Skeletal muscle satellite cell (primary cell): ENCODE data around the gene NAMPT. TPM values are rescaled to one million over a fixed set of nuclear protein-coding genes. Genes with fewer than 3 reads are reported as not detected.

Experiments used
- H3K27me3 ChIP-seq: 2 replicates; pipeline ENCODE4 v1.7.0; 2013; ENCODE audit warnings: low read length; ENCODE audit not compliant: control insufficient read depth, insufficient read depth
- H3K36me3 ChIP-seq: 2 replicates; pipeline ENCODE4 v1.7.0; 2013; ENCODE audit warnings: mild to moderate bottlenecking, control low read depth, low read length; ENCODE audit not compliant: insufficient read depth
- H3K4me1 ChIP-seq: 2 replicates; pipeline ENCODE4 v1.7.0; 2013; ENCODE audit warnings: low read length; ENCODE audit not compliant: control insufficient read depth, insufficient read depth
- H3K4me2 ChIP-seq: 2 replicates; pipeline ENCODE4 v1.7.0; 2013; ENCODE audit warnings: mild to moderate bottlenecking, low read length
- H3K4me3 ChIP-seq: 2 replicates; pipeline ENCODE4 v1.7.0; 2013; ENCODE audit warnings: low read length
- H3K9ac ChIP-seq: 2 replicates; pipeline ENCODE4 v1.7.0; 2013; ENCODE audit warnings: mild to moderate bottlenecking, low read depth, low read length, moderate library complexity
- H3K9me3 ChIP-seq: replicated peaks from 2 replicates; pipeline ENCODE4 v1.7.0; 2013; ENCODE audit warnings: mild to moderate bottlenecking, control low read depth, low read length
- small RNA-seq: library from RNA; depleted of rRNA; stranded (forward); fragments of <200 nt; gene quantifications from one replicate; pipeline ENCODE3, GENCODE V24; 2012

The NAMPT gene

GRCh38 chr7:106201164-106201563 is 83.6 kb downstream of the NAMPT start:
- Histone ChIP-seq H3K4me2 (no peak overlapping the region), H3K27me3 (no peaks in the 10 kb centered on the region), H3K9me3 (no peaks in the 10 kb centered on the region), H3K9ac (no peak overlapping the region), H3K4me3 (no peak overlapping the region), H3K36me3 (no peaks in the 10 kb centered on the region), H3K4me1 (no peaks in the 10 kb centered on the region)

- H3K4me3 ChIP-seq: no peak overlapping the region
- H3K9ac ChIP-seq: no peak overlapping the region
These were observed 84.9 kb downstream of the NAMPT start for GRCh38 chr7:106199813-106200364.

DNA sequence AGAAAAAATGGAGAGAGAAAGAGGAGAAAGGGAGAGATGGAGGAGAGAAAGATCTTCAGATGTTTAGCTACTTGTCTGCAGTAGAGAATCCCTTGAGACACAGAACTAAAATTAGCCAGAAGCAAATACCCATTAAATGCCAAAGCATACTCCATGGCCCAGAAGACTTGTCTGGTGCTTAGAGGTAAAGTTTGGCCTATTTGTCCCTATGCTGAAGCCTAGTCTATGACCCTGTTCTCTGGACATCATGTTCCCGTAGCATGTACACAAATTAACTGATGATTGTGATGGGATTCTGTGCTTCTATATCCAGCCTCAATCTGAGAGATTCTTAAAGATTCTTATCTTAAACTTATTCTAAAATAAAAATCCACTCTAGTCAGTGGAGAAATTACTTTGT is 85.8 kb downstream of the NAMPT start:
- Histone ChIP-seq H3K4me2 (no peak overlapping the region), H3K9ac (no peak overlapping the region), H3K27me3 (peaks cover 1% of the 10 kb centered on the region), H3K36me3 (no peaks in the 10 kb centered on the region), H3K4me1 (no peaks in the 10 kb centered on the region), H3K9me3 (no peaks in the 10 kb centered on the region), H3K4me3 (no peak overlapping the region)

More at GRCh38 chr7:106199813-106200364, 84.9 kb downstream of the NAMPT start:
- Histone ChIP-seq H3K9me3 (no peaks in the 10 kb centered on the region), H3K4me1 (no peaks in the 10 kb centered on the region), H3K36me3 (no peaks in the 10 kb centered on the region), H3K27me3 (no peaks in the 10 kb centered on the region), H3K4me2 (no peak overlapping the region)

Small RNA genes within 50 kb of the gene (small RNA-seq; reads per million reads assigned to genes)
- not detected for gene RNU6-392P
